GM12873 (cell line): ENCODE measurements around the gene ARPC1B.
A peak's percentile ranks its signal among the peaks of the same experiment; 100 is the strongest.

Source experiments
- TF ChIP-seq, protein P1 (sequence below): IDR thresholded peaks from 2 replicates; pipeline ENCODE4 v1.5.1; 2012; ENCODE audit warnings: low read depth, mild to moderate bottlenecking, moderate library complexity, low read length, control low read depth; ENCODE audit not compliant: insufficient read depth; ENCODE audit errors: missing control alignments

The ARPC1B gene

DNA sequence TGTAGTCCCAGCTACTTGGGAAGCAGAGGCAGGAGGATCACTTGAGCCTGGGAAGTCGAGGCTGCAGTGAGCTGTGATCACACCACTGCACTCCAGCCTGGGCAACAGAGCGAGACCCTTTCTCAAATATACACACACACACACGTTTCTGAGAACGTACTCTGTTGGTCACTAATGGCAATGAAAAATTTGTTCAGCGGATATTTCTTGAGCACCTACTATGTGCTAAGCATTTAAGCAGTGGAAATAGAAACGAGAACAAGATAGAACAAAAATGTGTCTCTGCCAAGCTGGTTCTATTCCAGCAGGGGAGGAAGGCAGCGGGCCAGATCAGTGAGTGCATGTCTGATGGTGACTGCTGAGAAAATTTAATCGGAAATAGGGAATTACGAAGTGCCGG lies 8.7 kb downstream of the ARPC1B start:
- TF ChIP-seq, protein P1, sequence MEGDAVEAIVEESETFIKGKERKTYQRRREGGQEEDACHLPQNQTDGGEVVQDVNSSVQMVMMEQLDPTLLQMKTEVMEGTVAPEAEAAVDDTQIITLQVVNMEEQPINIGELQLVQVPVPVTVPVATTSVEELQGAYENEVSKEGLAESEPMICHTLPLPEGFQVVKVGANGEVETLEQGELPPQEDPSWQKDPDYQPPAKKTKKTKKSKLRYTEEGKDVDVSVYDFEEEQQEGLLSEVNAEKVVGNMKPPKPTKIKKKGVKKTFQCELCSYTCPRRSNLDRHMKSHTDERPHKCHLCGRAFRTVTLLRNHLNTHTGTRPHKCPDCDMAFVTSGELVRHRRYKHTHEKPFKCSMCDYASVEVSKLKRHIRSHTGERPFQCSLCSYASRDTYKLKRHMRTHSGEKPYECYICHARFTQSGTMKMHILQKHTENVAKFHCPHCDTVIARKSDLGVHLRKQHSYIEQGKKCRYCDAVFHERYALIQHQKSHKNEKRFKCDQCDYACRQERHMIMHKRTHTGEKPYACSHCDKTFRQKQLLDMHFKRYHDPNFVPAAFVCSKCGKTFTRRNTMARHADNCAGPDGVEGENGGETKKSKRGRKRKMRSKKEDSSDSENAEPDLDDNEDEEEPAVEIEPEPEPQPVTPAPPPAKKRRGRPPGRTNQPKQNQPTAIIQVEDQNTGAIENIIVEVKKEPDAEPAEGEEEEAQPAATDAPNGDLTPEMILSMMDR = no peak

DNA sequence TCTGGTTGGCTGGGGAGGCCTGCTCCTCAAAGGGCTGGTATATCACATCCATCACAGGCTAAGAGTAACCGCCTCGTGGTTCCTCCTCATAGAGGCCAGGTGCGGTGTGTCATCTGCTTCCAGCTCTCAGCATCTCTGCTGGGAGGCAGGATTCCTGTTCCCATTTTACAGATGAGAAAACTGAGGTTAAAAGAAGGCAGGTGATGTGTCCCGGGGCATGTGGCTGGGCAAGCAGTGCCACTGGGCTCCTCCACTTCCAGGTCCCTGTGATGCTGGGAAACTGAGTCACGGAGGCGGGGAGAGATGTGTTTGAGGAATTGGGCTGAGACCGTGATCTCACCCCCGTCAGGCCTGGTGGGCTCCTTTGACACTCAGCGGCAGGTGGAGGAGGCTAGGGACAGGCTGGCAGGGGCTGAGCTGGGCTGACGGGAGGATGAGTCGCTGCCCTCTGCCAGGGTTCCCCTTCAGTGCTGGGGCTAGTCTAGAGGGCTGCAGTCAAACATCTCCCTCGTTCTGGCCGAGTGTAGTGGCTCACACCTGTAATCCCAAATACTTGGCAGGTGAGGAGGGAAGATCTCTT lies 9.4 kb downstream of the ARPC1B start:
- TF ChIP-seq, protein P1 = no peak

DNA sequence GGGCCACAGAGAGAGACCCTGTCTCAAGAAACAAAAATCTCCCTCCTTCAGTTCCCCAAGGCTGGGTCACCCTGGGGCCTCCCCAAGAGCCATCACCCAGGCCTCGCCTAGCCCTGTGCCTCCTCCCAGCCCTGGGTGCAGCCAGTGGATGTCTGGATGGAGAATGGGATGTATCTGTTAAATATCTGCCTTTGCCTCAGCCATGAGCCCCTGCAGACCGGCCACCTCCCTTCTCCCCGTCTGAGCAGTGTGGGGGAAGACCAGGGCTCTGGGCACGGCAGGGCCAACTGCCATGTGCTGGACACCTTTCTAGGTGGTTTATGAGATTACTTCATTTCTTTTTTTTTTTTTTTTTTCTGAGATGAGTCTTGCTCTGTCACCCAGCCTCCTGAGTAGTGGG lies 10.0 kb downstream of the ARPC1B start:
- TF ChIP-seq, protein P1 = no peak

DNA sequence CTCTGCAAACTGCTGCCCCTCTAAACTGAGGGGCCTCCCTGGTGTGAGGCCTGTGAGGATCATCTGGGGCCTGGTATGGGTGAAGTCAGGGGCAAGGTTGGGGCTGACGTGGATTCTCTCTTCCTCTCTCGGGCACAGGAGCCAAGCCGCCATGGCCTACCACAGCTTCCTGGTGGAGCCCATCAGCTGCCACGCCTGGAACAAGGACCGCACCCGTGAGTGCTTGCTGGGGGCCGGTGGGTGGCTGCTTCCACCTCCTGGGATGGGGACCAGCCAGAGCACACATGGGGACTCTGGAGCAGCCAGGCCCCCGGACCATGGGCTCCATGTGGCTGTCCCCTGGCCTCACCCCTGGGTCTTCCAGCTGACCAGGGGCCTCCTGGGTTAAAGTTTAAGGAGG lies 11.0 kb downstream of the ARPC1B start:
- TF ChIP-seq, protein P1 = no peak

DNA sequence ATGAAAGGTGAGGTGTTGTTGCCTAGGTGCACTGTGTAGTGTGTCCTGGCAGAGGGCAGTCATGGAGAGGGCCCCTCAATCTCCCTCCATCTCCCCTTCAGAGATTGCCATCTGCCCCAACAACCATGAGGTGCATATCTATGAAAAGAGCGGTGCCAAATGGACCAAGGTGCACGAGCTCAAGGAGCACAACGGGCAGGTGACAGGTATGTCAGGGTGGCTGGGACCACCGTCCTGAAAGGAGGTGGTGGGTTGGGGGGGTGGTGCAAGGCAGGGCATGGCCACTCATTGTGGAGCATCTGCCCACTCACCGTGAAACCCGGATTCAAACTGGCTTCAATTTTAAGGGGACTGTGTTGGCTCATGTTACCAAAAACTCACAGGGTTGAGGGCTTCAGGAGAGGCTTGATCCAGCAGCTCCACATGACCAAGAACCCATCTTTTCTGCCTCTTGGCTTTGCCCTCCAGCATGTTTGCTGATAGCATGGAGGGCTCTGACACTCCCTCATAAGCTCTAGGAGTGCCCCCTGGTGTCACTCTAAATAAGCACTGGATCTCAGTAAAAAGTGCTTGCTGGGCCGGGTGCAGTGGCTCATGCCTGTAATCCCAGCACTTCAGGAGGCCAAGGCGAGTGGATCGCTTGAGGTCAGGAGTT lies 12.2 kb downstream of the ARPC1B start:
- TF ChIP-seq, protein P1 = peak; percentile 56

DNA sequence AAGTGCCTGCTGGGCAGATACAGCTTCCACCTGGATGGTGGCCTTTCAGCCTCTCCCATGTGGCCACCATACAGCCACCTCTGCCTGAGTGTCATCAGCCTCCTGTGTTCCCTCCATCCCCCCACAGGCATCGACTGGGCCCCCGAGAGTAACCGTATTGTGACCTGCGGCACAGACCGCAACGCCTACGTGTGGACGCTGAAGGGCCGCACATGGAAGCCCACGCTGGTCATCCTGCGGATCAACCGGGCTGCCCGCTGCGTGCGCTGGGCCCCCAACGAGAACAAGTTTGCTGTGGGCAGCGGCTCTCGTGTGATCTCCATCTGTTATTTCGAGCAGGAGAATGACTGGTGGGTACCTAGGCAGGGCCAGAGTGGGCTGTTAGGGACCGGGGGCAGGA lies 13.4 kb downstream of the ARPC1B start:
- TF ChIP-seq, protein P1 = no peak

DNA sequence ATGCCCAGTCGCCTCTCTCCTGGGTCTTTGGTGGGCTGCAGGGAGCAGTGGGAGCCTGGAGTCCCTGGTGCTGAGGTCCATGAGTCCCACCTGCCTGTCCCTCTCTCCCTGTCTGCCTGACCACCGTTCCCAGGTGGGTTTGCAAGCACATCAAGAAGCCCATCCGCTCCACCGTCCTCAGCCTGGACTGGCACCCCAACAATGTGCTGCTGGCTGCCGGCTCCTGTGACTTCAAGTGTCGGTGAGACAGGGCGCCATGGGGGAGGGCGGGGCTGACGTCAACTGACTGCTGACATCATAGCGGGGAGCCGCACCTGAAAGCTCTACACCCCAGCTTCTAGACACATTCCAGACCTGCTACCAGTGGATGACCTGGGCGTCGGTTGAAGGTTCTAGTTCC lies 15.2 kb downstream of the ARPC1B start:
- TF ChIP-seq, protein P1 = no peak
